Mammary epithelial cell (primary cell): ENCODE measurements around the gene APOC3.

Source experiments
- EZH2 ChIP-seq: IDR thresholded peaks from 2 replicates; pipeline ENCODE4 v1.6.1; 2012; ENCODE audit warnings: low read length, inconsistent platforms, borderline replicate concordance
- TF ChIP-seq, protein P1 (sequence below), 2 donors: IDR thresholded peaks in 1 of 2; conservative IDR thresholded peaks in 1 of 2; 2 replicates each; pipeline ENCODE4 v1.5.1; 2011 to 2012; ENCODE audit warnings: inconsistent platforms in 2 of 2, low read length in 2 of 2, mild to moderate bottlenecking in 2 of 2, control low read depth in 1 of 2, low read depth in 1 of 2; ENCODE audit not compliant: insufficient read depth in 1 of 2; ENCODE audit errors: extremely low read depth in 1 of 2

DNA sequence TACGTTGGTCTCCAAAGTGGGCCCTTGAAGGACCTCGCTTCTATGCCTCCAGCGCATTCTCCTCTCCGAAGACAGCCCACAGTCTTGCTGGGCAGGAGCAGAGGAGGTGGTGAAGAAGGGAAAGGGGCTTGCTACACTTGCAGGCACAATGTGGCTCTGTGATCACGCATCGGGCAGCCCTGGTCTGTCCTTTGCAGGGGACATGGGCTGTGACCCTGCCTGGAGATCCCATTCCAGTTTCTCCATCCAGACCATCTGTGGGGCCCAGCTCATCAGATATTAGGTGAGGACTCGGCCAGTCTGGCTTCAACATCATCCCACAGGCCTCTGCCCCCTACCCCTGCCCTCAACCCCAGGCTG, 6.9 kb downstream of the APOC3 start:
- TF ChIP-seq, protein P1, sequence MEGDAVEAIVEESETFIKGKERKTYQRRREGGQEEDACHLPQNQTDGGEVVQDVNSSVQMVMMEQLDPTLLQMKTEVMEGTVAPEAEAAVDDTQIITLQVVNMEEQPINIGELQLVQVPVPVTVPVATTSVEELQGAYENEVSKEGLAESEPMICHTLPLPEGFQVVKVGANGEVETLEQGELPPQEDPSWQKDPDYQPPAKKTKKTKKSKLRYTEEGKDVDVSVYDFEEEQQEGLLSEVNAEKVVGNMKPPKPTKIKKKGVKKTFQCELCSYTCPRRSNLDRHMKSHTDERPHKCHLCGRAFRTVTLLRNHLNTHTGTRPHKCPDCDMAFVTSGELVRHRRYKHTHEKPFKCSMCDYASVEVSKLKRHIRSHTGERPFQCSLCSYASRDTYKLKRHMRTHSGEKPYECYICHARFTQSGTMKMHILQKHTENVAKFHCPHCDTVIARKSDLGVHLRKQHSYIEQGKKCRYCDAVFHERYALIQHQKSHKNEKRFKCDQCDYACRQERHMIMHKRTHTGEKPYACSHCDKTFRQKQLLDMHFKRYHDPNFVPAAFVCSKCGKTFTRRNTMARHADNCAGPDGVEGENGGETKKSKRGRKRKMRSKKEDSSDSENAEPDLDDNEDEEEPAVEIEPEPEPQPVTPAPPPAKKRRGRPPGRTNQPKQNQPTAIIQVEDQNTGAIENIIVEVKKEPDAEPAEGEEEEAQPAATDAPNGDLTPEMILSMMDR (conservative IDR thresholded peaks at IDR 0.05 in 1 of 2, IDR thresholded peaks at IDR 0.05 in 1 of 2; ENCODE audit: extremely low read depth in 1 of 2, insufficient read depth in 1 of 2, low read depth in 1 of 2, low read length in 2 of 2), result no peak
- TF ChIP-seq EZH2, result no peak
